WTC11 (cell line): Measurements from ENCODE around the gene THEM5. TPM values are rescaled to one million over a fixed set of nuclear protein-coding genes. Genes with fewer than 3 reads are reported as not detected.

Source experiments
- ATAC-seq: fragments of 200-7000 bp; cut with Tn5 transposase; 2 replicates; pipeline ENCODE4 v1.10.0; 2021; ENCODE audit warnings: mild to moderate bottlenecking, moderate library complexity
- CTCF ChIA-PET: fragments of 300-600 bp; sonication (Branson Sonifier 250); formaldehyde crosslinking; loops from one replicate; lab custom pipeline; 2021; ENCODE audit warnings: antibody characterized with exemption; lab: Charles Lee
- POLR2A ChIA-PET: fragments of 350-600 bp; sonication (Branson Sonifier 250); formaldehyde crosslinking; loops from one replicate; lab custom pipeline; 2021; ENCODE audit warnings: antibody characterized with exemption; lab: Charles Lee
- DNase-seq: peaks from one replicate; pipeline ENCODE4 v3.0.0; 2021; ENCODE audit warnings: low spot score
- H3K27ac Mint-ChIP-seq: 2 replicates; pipeline ENCODE4 v1.8.0; 2021; ENCODE audit warnings: mixed read lengths
- H3K27me3 Mint-ChIP-seq: 2 replicates; pipeline ENCODE4 v1.8.0; 2021; ENCODE audit warnings: low read depth, mild to moderate bottlenecking, moderate library complexity, mixed read lengths
- H3K36me3 Mint-ChIP-seq: 2 replicates; pipeline ENCODE4 v1.8.0; 2021; ENCODE audit warnings: mixed read lengths
- H3K4me1 Mint-ChIP-seq: 2 replicates; pipeline ENCODE4 v1.8.0; 2022; ENCODE audit warnings: mixed read lengths
- H3K4me3 Mint-ChIP-seq: 2 replicates; pipeline ENCODE4 v1.8.0; 2021; ENCODE audit warnings: mild to moderate bottlenecking, moderate library complexity, mixed read lengths
- H3K9me3 Mint-ChIP-seq: 2 replicates; pipeline ENCODE4 v1.8.0; 2021; ENCODE audit warnings: mixed read lengths
- ARID4B ChIP-seq: sonication (generic); formaldehyde crosslinking; IDR thresholded peaks from 2 replicates; pipeline ENCODE4 v1.8.0; 2023; ENCODE audit warnings: missing genetic modification reagents, mild to moderate bottlenecking, borderline replicate concordance
- ELF4 ChIP-seq: sonication (generic); formaldehyde crosslinking; IDR thresholded peaks from 2 replicates; pipeline ENCODE4 v1.8.1; 2022; ENCODE audit warnings: low read depth, mild to moderate bottlenecking, moderate library complexity, missing genetic modification reagents
- ETV6 ChIP-seq: sonication (generic); formaldehyde crosslinking; IDR thresholded peaks from 2 replicates; pipeline ENCODE4 v1.8.1; 2022; ENCODE audit warnings: mild to moderate bottlenecking, missing genetic modification reagents
- HMGA2 ChIP-seq: fragments of 250-450 bp; sonication (Bioruptor Pico); IDR thresholded peaks from 2 replicates; pipeline ENCODE4 v1.4.0; 2021; ENCODE audit warnings: mild to moderate bottlenecking, moderate library complexity
- NFE2L1 ChIP-seq: sonication (generic); formaldehyde crosslinking; IDR thresholded peaks from 2 replicates; pipeline ENCODE4 v1.8.1; 2023; ENCODE audit warnings: missing genetic modification reagents
- PRRX2 ChIP-seq: fragments of 250-450 bp; sonication (Bioruptor Pico); IDR thresholded peaks from 2 replicates; pipeline ENCODE4 v1.8.0; 2021; ENCODE audit warnings: mild to moderate bottlenecking
- RELA ChIP-seq: sonication (generic); formaldehyde crosslinking; IDR thresholded peaks from 2 replicates; pipeline ENCODE4 v1.8.1; 2022; ENCODE audit warnings: missing genetic modification reagents, mild to moderate bottlenecking, borderline replicate concordance
- TCF7 ChIP-seq: sonication (generic); formaldehyde crosslinking; IDR thresholded peaks from 2 replicates; pipeline ENCODE4 v1.8.0; 2022; ENCODE audit warnings: mild to moderate bottlenecking, low read depth, missing genetic modification reagents, moderate library complexity
- ZMAT4 ChIP-seq: fragments of 250-450 bp; sonication (Bioruptor Pico); IDR thresholded peaks from 2 replicates; pipeline ENCODE4 v1.9.0; 2021; ENCODE audit warnings: mild to moderate bottlenecking
- ZNF219 ChIP-seq: sonication (generic); formaldehyde crosslinking; IDR thresholded peaks from 2 replicates; pipeline ENCODE4 v1.8.0; 2023; ENCODE audit warnings: missing genetic modification reagents, mild to moderate bottlenecking, borderline replicate concordance
- ZNF317 ChIP-seq: sonication (generic); formaldehyde crosslinking; IDR thresholded peaks from 2 replicates; pipeline ENCODE4 v1.8.1; 2023; ENCODE audit warnings: low read depth, mild to moderate bottlenecking, moderate library complexity, missing genetic modification reagents, borderline replicate concordance
- ZNF416 ChIP-seq: fragments of 250-450 bp; sonication (Bioruptor Pico); IDR thresholded peaks from 2 replicates; pipeline ENCODE4 v1.9.0; 2021; ENCODE audit warnings: mild to moderate bottlenecking, inconsistent platforms
- ZNF425 ChIP-seq: fragments of 250-450 bp; sonication (Bioruptor Pico); conservative IDR thresholded peaks from 2 replicates; pipeline ENCODE4 v1.9.0; 2021; ENCODE audit warnings: mild to moderate bottlenecking
- ZNF532 ChIP-seq: fragments of 250-450 bp; sonication (Bioruptor Pico); IDR thresholded peaks from 2 replicates; pipeline ENCODE4 v1.9.0; 2021; ENCODE audit warnings: mild to moderate bottlenecking, borderline replicate concordance
- total RNA-seq: library from RNA; stranded (reverse); gene quantifications from 3 replicates; pipeline ENCODE4 v1.2.3, GENCODE V29; 2021
- TF ChIP-seq, protein P1 (sequence below): sonication (generic); formaldehyde crosslinking; IDR thresholded peaks from 2 replicates; pipeline ENCODE4 v1.8.1; 2022; ENCODE audit warnings: low read depth, missing genetic modification reagents, borderline replicate concordance
- TF ChIP-seq, protein P2 (sequence below): sonication (generic); formaldehyde crosslinking; IDR thresholded peaks from 2 replicates; pipeline ENCODE4 v1.8.0; 2022; ENCODE audit warnings: mild to moderate bottlenecking, missing genetic modification reagents
- TF ChIP-seq, protein P3 (sequence below): sonication (generic); formaldehyde crosslinking; IDR thresholded peaks from 2 replicates; pipeline ENCODE4 v1.8.1; 2022; ENCODE audit warnings: low read depth, mild to moderate bottlenecking, moderate library complexity, missing genetic modification reagents, borderline replicate concordance
- TF ChIP-seq, protein P4 (sequence below): sonication (generic); formaldehyde crosslinking; IDR thresholded peaks from 2 replicates; pipeline ENCODE4 v1.8.1; 2022; ENCODE audit warnings: mild to moderate bottlenecking, moderate library complexity, missing genetic modification reagents

The THEM5 gene
- total RNA-seq, 1 experiment from 2014 or later, result not detected

DNA sequence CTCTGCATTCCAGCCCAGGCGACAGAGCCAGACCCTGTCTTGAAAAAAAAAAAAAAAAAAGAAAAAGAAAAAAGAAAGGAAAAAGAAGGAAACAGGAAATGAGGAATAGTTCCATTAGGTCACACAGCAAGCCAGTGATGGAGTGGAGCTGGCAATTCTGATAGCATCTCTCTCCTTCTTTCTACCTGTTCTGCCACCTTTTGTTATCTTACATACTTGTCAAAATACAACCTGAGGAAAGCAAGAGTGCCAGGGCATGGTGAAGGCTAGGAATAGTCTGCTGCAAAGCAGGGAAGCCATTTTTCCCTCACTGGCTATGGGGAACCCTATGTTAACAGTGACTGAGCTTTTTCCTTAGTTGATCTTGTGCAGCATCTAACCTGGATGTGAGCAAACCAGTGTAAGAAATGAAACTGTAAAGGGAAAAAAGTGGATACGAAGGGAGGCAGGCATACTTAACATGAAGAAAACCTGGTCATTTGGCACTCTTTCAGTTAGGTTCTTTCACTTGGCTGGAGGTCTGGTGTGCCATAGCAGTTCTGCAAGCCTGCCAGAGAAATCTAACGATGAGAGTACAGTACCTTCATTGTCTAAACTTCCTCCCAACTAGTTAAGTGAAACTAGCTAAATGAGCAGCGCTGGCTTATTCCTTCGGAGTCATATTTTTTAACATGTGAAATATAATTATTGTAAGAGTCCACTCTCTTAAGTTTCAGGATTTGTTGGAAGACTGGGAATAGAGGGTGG is 17.9 kb upstream of the THEM5 start:
- Mint-ChIP-seq H3K9me3 (no peaks in the 10 kb centered on the region), H3K4me3 (no peak overlapping the region), H3K36me3 (peaks cover 4% of the 10 kb centered on the region; the same call in 1 of the 2 replicates), H3K27ac (no peak overlapping the region), H3K4me1 (peaks cover 11% of the 10 kb centered on the region), H3K27me3 (peaks cover 18% of the 10 kb centered on the region)
- DNase-seq, result no peak
- CTCF ChIA-PET, result interaction anchor here (1.1 to 1.7 kb wide), 4 partner anchors 10 to 130 kb away, joined by 4 to 6 read pairs (median 4); no protein-coding TSS in a partner anchor
- no peak for TF ChIP-seq NFE2L1
- no peak for TF ChIP-seq RELA (CRISPR knock-in tag)
- TF ChIP-seq ARID4B, result no peak
- TF ChIP-seq, protein P1, sequence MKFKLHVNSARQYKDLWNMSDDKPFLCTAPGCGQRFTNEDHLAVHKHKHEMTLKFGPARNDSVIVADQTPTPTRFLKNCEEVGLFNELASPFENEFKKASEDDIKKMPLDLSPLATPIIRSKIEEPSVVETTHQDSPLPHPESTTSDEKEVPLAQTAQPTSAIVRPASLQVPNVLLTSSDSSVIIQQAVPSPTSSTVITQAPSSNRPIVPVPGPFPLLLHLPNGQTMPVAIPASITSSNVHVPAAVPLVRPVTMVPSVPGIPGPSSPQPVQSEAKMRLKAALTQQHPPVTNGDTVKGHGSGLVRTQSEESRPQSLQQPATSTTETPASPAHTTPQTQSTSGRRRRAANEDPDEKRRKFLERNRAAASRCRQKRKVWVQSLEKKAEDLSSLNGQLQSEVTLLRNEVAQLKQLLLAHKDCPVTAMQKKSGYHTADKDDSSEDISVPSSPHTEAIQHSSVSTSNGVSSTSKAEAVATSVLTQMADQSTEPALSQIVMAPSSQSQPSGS, result no peak
- no peak for TF ChIP-seq ZNF532 (CRISPR knock-in tag)
- no peak for TF ChIP-seq ZMAT4
- TF ChIP-seq, protein P2, sequence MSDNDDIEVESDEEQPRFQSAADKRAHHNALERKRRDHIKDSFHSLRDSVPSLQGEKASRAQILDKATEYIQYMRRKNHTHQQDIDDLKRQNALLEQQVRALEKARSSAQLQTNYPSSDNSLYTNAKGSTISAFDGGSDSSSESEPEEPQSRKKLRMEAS (CRISPR knock-in tag), result no peak
- no peak for TF ChIP-seq ELF4 (CRISPR knock-in tag)
- TF ChIP-seq ZNF416, result no peak
- no peak for TF ChIP-seq PRRX2 (CRISPR knock-in tag)
- no peak for TF ChIP-seq ETV6 (CRISPR knock-in tag)
- TF ChIP-seq TCF7 (CRISPR knock-in tag), result no peak
- no peak for TF ChIP-seq ZNF219
- POLR2A ChIA-PET, result no interaction called here
- no peak for ATAC-seq

GRCh38 chr1:151868486-151868885 is 15.0 kb upstream of the THEM5 start:
- no peaks in the 10 kb centered on the region for H3K36me3 Mint-ChIP-seq
- CTCF ChIA-PET, result no interaction called here
- peaks cover 45% of the 10 kb centered on the region for H3K27me3 Mint-ChIP-seq
- no peak overlapping the region for H3K27ac Mint-ChIP-seq
- no peak overlapping the region for H3K4me3 Mint-ChIP-seq
- ATAC-seq (no peak), DNase-seq (no peak)
- POLR2A ChIA-PET, result no interaction called here
- peaks cover 11% of the 10 kb centered on the region for H3K4me1 Mint-ChIP-seq
- H3K9me3 Mint-ChIP-seq, result no peaks in the 10 kb centered on the region
- TF ChIP-seq, protein P3, sequence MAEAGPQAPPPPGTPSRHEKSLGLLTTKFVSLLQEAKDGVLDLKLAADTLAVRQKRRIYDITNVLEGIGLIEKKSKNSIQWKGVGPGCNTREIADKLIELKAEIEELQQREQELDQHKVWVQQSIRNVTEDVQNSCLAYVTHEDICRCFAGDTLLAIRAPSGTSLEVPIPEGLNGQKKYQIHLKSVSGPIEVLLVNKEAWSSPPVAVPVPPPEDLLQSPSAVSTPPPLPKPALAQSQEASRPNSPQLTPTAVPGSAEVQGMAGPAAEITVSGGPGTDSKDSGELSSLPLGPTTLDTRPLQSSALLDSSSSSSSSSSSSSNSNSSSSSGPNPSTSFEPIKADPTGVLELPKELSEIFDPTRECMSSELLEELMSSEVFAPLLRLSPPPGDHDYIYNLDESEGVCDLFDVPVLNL (CRISPR knock-in tag), result no peak
- no peak for TF ChIP-seq ZNF425
- TF ChIP-seq HMGA2 (CRISPR knock-in tag), result no peak
- TF ChIP-seq ZNF317 (CRISPR knock-in tag), result no peak
- TF ChIP-seq, protein P4, sequence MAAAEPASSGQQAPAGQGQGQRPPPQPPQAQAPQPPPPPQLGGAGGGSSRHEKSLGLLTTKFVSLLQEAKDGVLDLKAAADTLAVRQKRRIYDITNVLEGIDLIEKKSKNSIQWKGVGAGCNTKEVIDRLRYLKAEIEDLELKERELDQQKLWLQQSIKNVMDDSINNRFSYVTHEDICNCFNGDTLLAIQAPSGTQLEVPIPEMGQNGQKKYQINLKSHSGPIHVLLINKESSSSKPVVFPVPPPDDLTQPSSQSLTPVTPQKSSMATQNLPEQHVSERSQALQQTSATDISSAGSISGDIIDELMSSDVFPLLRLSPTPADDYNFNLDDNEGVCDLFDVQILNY (CRISPR knock-in tag), result no peak
